SK-N-SH (cell line): ENCODE data around the gene RPS6KB2. TPM values are rescaled to one million over a fixed set of nuclear protein-coding genes. Genes with fewer than 3 reads are reported as not detected.

ENCODE experiments used
- CTCF ChIA-PET: fragments of 300-600, 350-600 bp; formaldehyde crosslinking; extraction: SDS; loops from one replicate; lab custom pipeline; 2021; lab: Yijun Ruan, JAX
- POLR2A ChIA-PET: fragments of 350-600 bp; sonication (Branson Sonifier 250); formaldehyde crosslinking; extraction: SDS; loops from one replicate; lab custom pipeline; 2020; ENCODE audit warnings: antibody characterized with exemption, inconsistent platforms; lab: Yijun Ruan, JAX
- DNase-seq: peaks from one replicate; pipeline ENCODE4 v3.0.0; 2012
- H2AFZ ChIP-seq: fragments of 200-600 bp; sonication (generic); 2 replicates; pipeline ENCODE4 v1.8.1; 2016; ENCODE audit warnings: antibody characterized with exemption, mild to moderate bottlenecking, low read depth
- H3F3A ChIP-seq: fragments of 200-600 bp; sonication (generic); replicated peaks from 2 replicates; pipeline ENCODE3; 2016; ENCODE audit warnings: antibody characterized with exemption, mild to moderate bottlenecking; ENCODE audit not compliant: insufficient read depth
- H3K27ac ChIP-seq, 2 experiments: fragments of 200-500 bp in 1 of 2; fragments of 200-600 bp in 1 of 2; sonication (Bioruptor generic) in 1 of 2; sonication (generic), shearing (Covaris generic) in 1 of 2; 2 replicates each; pipeline versions ENCODE4 v1.5.1 to v1.6.1; 2014 to 2016; ENCODE audit warnings: low read depth in 2 of 2, inconsistent platforms in 1 of 2, low read length in 1 of 2, mild to moderate bottlenecking in 1 of 2, mixed read lengths in 1 of 2
- H3K27me3 ChIP-seq: fragments of 200-600 bp; sonication (generic), shearing (Covaris generic); 2 replicates; pipeline ENCODE4 v1.6.1; 2016; ENCODE audit warnings: mixed run types; ENCODE audit not compliant: insufficient read depth
- H3K36me3 ChIP-seq, 2 experiments: fragments of 200-500 bp in 1 of 2; fragments of 200-600 bp in 1 of 2; sonication (Bioruptor generic) in 1 of 2; sonication (generic) in 1 of 2; replicated peaks in 1 of 2; 2 replicates each; pipeline versions ENCODE3 to v1.5.1; 2014 to 2016; ENCODE audit warnings: low read length in 1 of 2, mild to moderate bottlenecking in 1 of 2; ENCODE audit not compliant: insufficient read depth in 2 of 2, control insufficient read depth in 1 of 2
- H3K4me1 ChIP-seq, 2 experiments: fragments of 200-500 bp in 1 of 2; fragments of 200-600 bp in 1 of 2; sonication (Bioruptor generic) in 1 of 2; sonication (generic), shearing (Covaris generic) in 1 of 2; 2 replicates each; pipeline versions ENCODE4 v1.5.1 to v1.6.1; 2014 to 2016; ENCODE audit warnings: low read depth in 1 of 2, low read length in 1 of 2, mixed run types in 1 of 2; ENCODE audit not compliant: insufficient read depth in 2 of 2, control insufficient read depth in 1 of 2
- H3K4me2 ChIP-seq: fragments of 200-600 bp; sonication (generic), shearing (Covaris generic); 2 replicates; pipeline ENCODE4 v1.6.1; 2017; ENCODE audit warnings: mixed run types
- H3K4me3 ChIP-seq, 2 experiments: fragments of 200-500 bp in 1 of 2; fragments of 200-600 bp in 1 of 2; sonication (Bioruptor generic) in 1 of 2; sonication (generic), shearing (Covaris generic) in 1 of 2; 2 replicates each; pipeline versions ENCODE4 v1.5.1 to v1.8.1; 2014 to 2016; ENCODE audit warnings: low read depth in 2 of 2, inconsistent platforms in 1 of 2, low read length in 1 of 2, mild to moderate bottlenecking in 1 of 2, mixed read lengths in 1 of 2, moderate library complexity in 1 of 2
- H3K79me2 ChIP-seq: fragments of 200-600 bp; sonication (generic); 2 replicates; pipeline ENCODE4 v1.8.1; 2017; ENCODE audit warnings: mild to moderate bottlenecking; ENCODE audit not compliant: insufficient read depth
- H3K9ac ChIP-seq: fragments of 200-600 bp; sonication (generic); 2 replicates; pipeline ENCODE4 v1.6.1; 2017; ENCODE audit warnings: mixed run types
- H3K9me2 ChIP-seq: fragments of 200-600 bp; sonication (generic); 2 replicates; pipeline ENCODE4 v1.6.1; 2017; ENCODE audit warnings: mixed run types
- H3K9me3 ChIP-seq: fragments of 200-600 bp; sonication (generic); 2 replicates; pipeline ENCODE4 v1.6.1; 2017; ENCODE audit warnings: mixed run types, mild to moderate bottlenecking, moderate library complexity
- H4K20me1 ChIP-seq: fragments of 200-600 bp; sonication (generic); 2 replicates; pipeline ENCODE4 v1.6.1; 2017; ENCODE audit warnings: mild to moderate bottlenecking, mixed run types; ENCODE audit not compliant: insufficient read depth
- CHD2 ChIP-seq: fragments of 150-350 bp; IDR thresholded peaks from 2 replicates; pipeline ENCODE4 v1.6.1; 2018; ENCODE audit warnings: low read length; ENCODE audit not compliant: partially characterized antibody
- EP300 ChIP-seq, 2 experiments: IDR thresholded peaks; 2 replicates each; pipeline versions ENCODE4 v1.4.0 to v1.6.1; 2012; ENCODE audit warnings: borderline replicate concordance in 1 of 2, low read depth in 1 of 2, low read length in 1 of 2
- FOSL2 ChIP-seq: IDR thresholded peaks from 2 replicates; pipeline ENCODE4 v1.4.0; 2012; ENCODE audit warnings: low read depth, mild to moderate bottlenecking, moderate library complexity, borderline replicate concordance
- FOXJ3 ChIP-seq: sonication (generic); formaldehyde crosslinking; IDR thresholded peaks from 2 replicates; pipeline ENCODE4 v1.5.1; 2020; ENCODE audit warnings: mild to moderate bottlenecking, missing genetic modification reagents
- MXI1 ChIP-seq: IDR thresholded peaks from 2 replicates; pipeline ENCODE4 v1.6.1; 2012; ENCODE audit warnings: mild to moderate bottlenecking, low read depth, low read length, improper control_type of control experiment
- NRF1 ChIP-seq: IDR thresholded peaks from 2 replicates; pipeline ENCODE4 v1.6.1; 2012; ENCODE audit warnings: low read depth, mild to moderate bottlenecking, low read length
- POLR2AphosphoS5 ChIP-seq: IDR thresholded peaks from 2 replicates; pipeline ENCODE4 v1.6.1; 2012; ENCODE audit warnings: low read depth, low read length
- RCOR1 ChIP-seq: fragments of 150-350 bp; IDR thresholded peaks from 2 replicates; pipeline ENCODE4 v1.6.1; 2017; ENCODE audit warnings: antibody characterized with exemption, low read length
- RFX5 ChIP-seq: IDR thresholded peaks from 2 replicates; pipeline ENCODE4 v1.6.1; 2012; ENCODE audit warnings: mild to moderate bottlenecking, improper control_type of control experiment, low read length
- TCF12 ChIP-seq: IDR thresholded peaks from 2 replicates; pipeline ENCODE4 v1.4.0; 2012
- WGBS: methylation state at CpG from one replicate; pipeline ENCODE4 v1.1.6; 2017; ENCODE audit warnings: low lambda C conversion rate; 5-methylcytosine and 5-hydroxymethylcytosine counted together
- polyA plus RNA-seq, 3 experiments: library from polyadenylated mRNA; depleted of rRNA; stranded (reverse); fragments of >200 nt; gene quantifications; 2 replicates each; pipeline ENCODE4 v1.2.3, GENCODE V29; 2012
- TF ChIP-seq, protein P1 (sequence below): IDR thresholded peaks from 2 replicates; pipeline ENCODE4 v1.6.1; 2012; ENCODE audit warnings: mild to moderate bottlenecking, low read depth, low read length, moderate library complexity
- TF ChIP-seq, protein P2 (sequence below): fragments of 200-600 bp; sonication (generic); IDR thresholded peaks from 2 replicates; pipeline ENCODE4 v1.6.1; 2017; ENCODE audit warnings: antibody characterized with exemption, mild to moderate bottlenecking, moderate library complexity
- TF ChIP-seq, protein P3 (sequence below): IDR thresholded peaks from 2 replicates; pipeline ENCODE4; 2012
- TF ChIP-seq, protein P4 (sequence below): IDR thresholded peaks from 2 replicates; pipeline ENCODE4 v1.4.0; 2012; ENCODE audit warnings: low read depth

RPS6KB2 gene
- polyA plus RNA-seq, 1 of the 3 experiments (the other 2 are of a cell fraction) = 52.0 TPM

DNA sequence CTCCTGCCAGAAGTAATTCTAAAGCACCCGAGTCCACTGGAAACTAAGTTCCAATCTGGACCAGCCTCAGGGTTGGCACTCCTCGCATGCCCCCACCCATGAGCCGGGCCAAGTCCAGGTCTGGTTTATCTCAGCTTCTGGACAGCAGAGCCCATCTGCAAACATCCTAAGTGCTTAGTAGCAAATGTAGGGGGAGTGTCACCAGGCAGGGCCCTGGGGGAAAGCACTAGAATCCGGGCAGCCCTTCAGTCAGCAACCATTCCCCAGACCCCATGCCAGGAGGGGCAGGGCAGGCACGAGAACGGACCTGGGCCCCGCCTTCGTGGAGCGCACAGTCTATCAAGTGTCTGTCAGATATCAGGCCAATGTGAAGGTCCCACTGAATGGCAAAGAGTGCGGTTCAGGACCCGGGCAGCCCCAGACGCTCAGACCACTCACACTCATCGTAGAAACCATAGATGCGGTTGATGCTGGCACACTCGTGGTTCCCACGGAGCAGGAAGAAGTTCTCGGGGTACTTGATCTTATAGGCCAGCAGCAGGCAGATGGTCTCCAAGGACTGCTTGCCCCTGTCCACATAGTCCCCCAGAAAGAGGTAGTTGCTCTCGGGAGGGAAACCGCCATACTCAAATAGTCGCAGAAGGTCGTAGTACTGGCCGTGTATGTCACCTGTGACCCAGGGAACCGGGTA lies 27.9 kb upstream of the RPS6KB2 start:
- no peak overlapping the region for H2AFZ ChIP-seq
- peak; percentile 86 for DNase-seq
- H3K4me2 ChIP-seq = peak overlapping the region; percentile 98
- H3K4me3 ChIP-seq = peak overlapping the region; percentile 85 to 89
- ChIA-PET POLR2A (interaction anchor here (1.0 to 2.2 kb wide), 5 partner anchors 9 to 68 kb away, joined by 3 to 32 read pairs (median 4); partner anchors contain the start of genes RAD9A and TMEM134), CTCF (interaction anchor here (0.7 to 4.9 kb wide), 10 partner anchors 9 to 68 kb away, joined by 3 to 32 read pairs (median 14); partner anchors contain the start of genes RAD9A, RPS6KB2 and TMEM134)
- peak overlapping the region; percentile 81 to 91; a peak in 3 of 4 replicates for H3K27ac ChIP-seq
- 29% methylated on average over 12 of the region's 23 CpGs for WGBS
- peaks cover 9 to 17% of the 10 kb centered on the region in 2 experiments; a peak in 2 of 4 replicates for H3K4me1 ChIP-seq
- TF ChIP-seq, protein P1, sequence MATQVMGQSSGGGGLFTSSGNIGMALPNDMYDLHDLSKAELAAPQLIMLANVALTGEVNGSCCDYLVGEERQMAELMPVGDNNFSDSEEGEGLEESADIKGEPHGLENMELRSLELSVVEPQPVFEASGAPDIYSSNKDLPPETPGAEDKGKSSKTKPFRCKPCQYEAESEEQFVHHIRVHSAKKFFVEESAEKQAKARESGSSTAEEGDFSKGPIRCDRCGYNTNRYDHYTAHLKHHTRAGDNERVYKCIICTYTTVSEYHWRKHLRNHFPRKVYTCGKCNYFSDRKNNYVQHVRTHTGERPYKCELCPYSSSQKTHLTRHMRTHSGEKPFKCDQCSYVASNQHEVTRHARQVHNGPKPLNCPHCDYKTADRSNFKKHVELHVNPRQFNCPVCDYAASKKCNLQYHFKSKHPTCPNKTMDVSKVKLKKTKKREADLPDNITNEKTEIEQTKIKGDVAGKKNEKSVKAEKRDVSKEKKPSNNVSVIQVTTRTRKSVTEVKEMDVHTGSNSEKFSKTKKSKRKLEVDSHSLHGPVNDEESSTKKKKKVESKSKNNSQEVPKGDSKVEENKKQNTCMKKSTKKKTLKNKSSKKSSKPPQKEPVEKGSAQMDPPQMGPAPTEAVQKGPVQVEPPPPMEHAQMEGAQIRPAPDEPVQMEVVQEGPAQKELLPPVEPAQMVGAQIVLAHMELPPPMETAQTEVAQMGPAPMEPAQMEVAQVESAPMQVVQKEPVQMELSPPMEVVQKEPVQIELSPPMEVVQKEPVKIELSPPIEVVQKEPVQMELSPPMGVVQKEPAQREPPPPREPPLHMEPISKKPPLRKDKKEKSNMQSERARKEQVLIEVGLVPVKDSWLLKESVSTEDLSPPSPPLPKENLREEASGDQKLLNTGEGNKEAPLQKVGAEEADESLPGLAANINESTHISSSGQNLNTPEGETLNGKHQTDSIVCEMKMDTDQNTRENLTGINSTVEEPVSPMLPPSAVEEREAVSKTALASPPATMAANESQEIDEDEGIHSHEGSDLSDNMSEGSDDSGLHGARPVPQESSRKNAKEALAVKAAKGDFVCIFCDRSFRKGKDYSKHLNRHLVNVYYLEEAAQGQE = no peak
- TF ChIP-seq, protein P2, sequence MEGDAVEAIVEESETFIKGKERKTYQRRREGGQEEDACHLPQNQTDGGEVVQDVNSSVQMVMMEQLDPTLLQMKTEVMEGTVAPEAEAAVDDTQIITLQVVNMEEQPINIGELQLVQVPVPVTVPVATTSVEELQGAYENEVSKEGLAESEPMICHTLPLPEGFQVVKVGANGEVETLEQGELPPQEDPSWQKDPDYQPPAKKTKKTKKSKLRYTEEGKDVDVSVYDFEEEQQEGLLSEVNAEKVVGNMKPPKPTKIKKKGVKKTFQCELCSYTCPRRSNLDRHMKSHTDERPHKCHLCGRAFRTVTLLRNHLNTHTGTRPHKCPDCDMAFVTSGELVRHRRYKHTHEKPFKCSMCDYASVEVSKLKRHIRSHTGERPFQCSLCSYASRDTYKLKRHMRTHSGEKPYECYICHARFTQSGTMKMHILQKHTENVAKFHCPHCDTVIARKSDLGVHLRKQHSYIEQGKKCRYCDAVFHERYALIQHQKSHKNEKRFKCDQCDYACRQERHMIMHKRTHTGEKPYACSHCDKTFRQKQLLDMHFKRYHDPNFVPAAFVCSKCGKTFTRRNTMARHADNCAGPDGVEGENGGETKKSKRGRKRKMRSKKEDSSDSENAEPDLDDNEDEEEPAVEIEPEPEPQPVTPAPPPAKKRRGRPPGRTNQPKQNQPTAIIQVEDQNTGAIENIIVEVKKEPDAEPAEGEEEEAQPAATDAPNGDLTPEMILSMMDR = no peak
- TF ChIP-seq RFX5 (no peak), EP300 (IDR thresholded peaks at IDR 0.05; ENCODE audit: borderline replicate concordance in 1 of 2, low read depth in 1 of 2, low read length in 1 of 2) (peak in 1 of 2 experiments; percentile 73; a peak in 2 of 4 replicates), MXI1 (peak; percentile 67), FOSL2 (no peak), RCOR1 (peak; percentile 70), FOXJ3 (CRISPR knock-in tag) (0 out of 2 replicates have a peak, but pooled peaks have one; percentile 10), TCF12 (peak; percentile 77), CHD2 (peak; percentile 75), POLR2AphosphoS5 (no peak; the same call in 1 of the 2 replicates), NRF1 (no peak)
- TF ChIP-seq, protein P3, sequence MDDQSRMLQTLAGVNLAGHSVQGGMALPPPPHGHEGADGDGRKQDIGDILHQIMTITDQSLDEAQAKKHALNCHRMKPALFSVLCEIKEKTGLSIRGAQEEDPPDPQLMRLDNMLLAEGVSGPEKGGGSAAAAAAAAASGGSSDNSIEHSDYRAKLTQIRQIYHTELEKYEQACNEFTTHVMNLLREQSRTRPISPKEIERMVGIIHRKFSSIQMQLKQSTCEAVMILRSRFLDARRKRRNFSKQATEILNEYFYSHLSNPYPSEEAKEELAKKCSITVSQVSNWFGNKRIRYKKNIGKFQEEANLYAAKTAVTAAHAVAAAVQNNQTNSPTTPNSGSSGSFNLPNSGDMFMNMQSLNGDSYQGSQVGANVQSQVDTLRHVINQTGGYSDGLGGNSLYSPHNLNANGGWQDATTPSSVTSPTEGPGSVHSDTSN = peak; percentile 42; the same call in 1 of the 2 replicates
- TF ChIP-seq, protein P4, sequence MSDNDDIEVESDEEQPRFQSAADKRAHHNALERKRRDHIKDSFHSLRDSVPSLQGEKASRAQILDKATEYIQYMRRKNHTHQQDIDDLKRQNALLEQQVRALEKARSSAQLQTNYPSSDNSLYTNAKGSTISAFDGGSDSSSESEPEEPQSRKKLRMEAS = no peak
- peaks cover 14% of the 10 kb centered on the region for H4K20me1 ChIP-seq
- no peaks in the 10 kb centered on the region for H3K27me3 ChIP-seq
- peaks cover 5% of the 10 kb centered on the region for H3F3A ChIP-seq
- peaks cover 25% of the 10 kb centered on the region for H3K79me2 ChIP-seq
- H3K36me3 ChIP-seq = peaks cover 8 to 22% of the 10 kb centered on the region in 2 experiments
- H3K9ac ChIP-seq = peak overlapping the region; percentile 95
- no peaks in the 10 kb centered on the region for H3K9me3 ChIP-seq
- no peaks in the 10 kb centered on the region for H3K9me2 ChIP-seq
